MG63 (cell line): Measurements from ENCODE around the gene ORC3. TPM values are rescaled to one million over a fixed set of nuclear protein-coding genes. Genes with fewer than 3 reads are reported as not detected.

Source experiments
- DNase-seq: peaks from one replicate; pipeline ENCODE4 v3.0.0-alpha.2; 2020
- H3K27me3 ChIP-seq: fragments of 250-450 bp; sonication (Bioruptor Pico); 2 replicates; pipeline ENCODE4 v1.5.1; 2020; ENCODE audit warnings: mild to moderate bottlenecking, moderate library complexity
- H3K36me3 ChIP-seq: fragments of 250-450 bp; sonication (Bioruptor Pico); 2 replicates; pipeline ENCODE4 v1.5.1; 2020; ENCODE audit warnings: mild to moderate bottlenecking, moderate library complexity
- H3K4me3 ChIP-seq: fragments of 250-450 bp; sonication (Bioruptor Pico); 2 replicates; pipeline ENCODE4 v1.5.1; 2020; ENCODE audit warnings: mild to moderate bottlenecking, moderate library complexity
- H3K9me3 ChIP-seq: fragments of 250-450 bp; sonication (Bioruptor Pico); 2 replicates; pipeline ENCODE4 v1.5.1; 2020; ENCODE audit warnings: mild to moderate bottlenecking, moderate library complexity
- total RNA-seq: library from RNA; depleted of rRNA; stranded (reverse); fragments of >200 nt; shearing (Covaris generic); gene quantifications from 2 replicates; pipeline ENCODE4 v1.2.3, GENCODE V29; 2014; ENCODE audit warnings: low replicate concordance

Gene ORC3
- total RNA-seq, 1 experiment from 2014 or later: 35.4 TPM

- DNase-seq: no peak
- H3K4me3 ChIP-seq: no peak overlapping the region
- peaks cover 15% of the 10 kb centered on the region for H3K36me3 ChIP-seq
- H3K9me3 ChIP-seq: no peaks in the 10 kb centered on the region
- H3K27me3 ChIP-seq: no peaks in the 10 kb centered on the region
Observed at GRCh38 chr6:87639373-87639772, 49.4 kb downstream of the ORC3 start.

- Histone ChIP-seq H3K27me3 (no peaks in the 10 kb centered on the region), H3K36me3 (peaks cover 15% of the 10 kb centered on the region), H3K9me3 (no peaks in the 10 kb centered on the region), H3K4me3 (no peak overlapping the region)
- no peak for DNase-seq
Observed at GRCh38 chr6:87641065-87641692, 51.2 kb downstream of the ORC3 start.

GRCh38 chr6:87645080-87645479 is 55.1 kb downstream of the ORC3 start:
- H3K4me3 ChIP-seq: no peak overlapping the region
- H3K27me3 ChIP-seq: no peaks in the 10 kb centered on the region
- peaks cover 3% of the 10 kb centered on the region; the same call in 1 of the 2 replicates for H3K36me3 ChIP-seq
- no peak for DNase-seq
- H3K9me3 ChIP-seq: no peaks in the 10 kb centered on the region

GRCh38 chr6:87653074-87653962 is 63.4 kb downstream of the ORC3 start:
- DNase-seq: no peak
- H3K9me3 ChIP-seq: no peaks in the 10 kb centered on the region
- no peaks in the 10 kb centered on the region for H3K27me3 ChIP-seq
- no peak overlapping the region for H3K4me3 ChIP-seq
- H3K36me3 ChIP-seq: peaks cover 19% of the 10 kb centered on the region

GRCh38 chr6:87654122-87654521 is 64.2 kb downstream of the ORC3 start:
- Histone ChIP-seq H3K27me3 (no peaks in the 10 kb centered on the region), H3K36me3 (peaks cover 23% of the 10 kb centered on the region), H3K4me3 (no peak overlapping the region), H3K9me3 (no peaks in the 10 kb centered on the region)
- no peak for DNase-seq

- peaks cover 27% of the 10 kb centered on the region for H3K36me3 ChIP-seq
- H3K27me3 ChIP-seq: no peaks in the 10 kb centered on the region
- H3K9me3 ChIP-seq: no peaks in the 10 kb centered on the region
- H3K4me3 ChIP-seq: no peak overlapping the region
- no peak for DNase-seq
Observed at GRCh38 chr6:87654875-87655454, 65.0 kb downstream of the ORC3 start.

- H3K27me3 ChIP-seq: no peaks in the 10 kb centered on the region
- H3K4me3 ChIP-seq: no peak overlapping the region
- DNase-seq: no peak
- H3K36me3 ChIP-seq: peaks cover 27% of the 10 kb centered on the region
- H3K9me3 ChIP-seq: no peaks in the 10 kb centered on the region
Observed at GRCh38 chr6:87655824-87656223, 65.9 kb downstream of the ORC3 start.

GRCh38 chr6:87656857-87657256 is 66.9 kb downstream of the ORC3 start:
- Histone ChIP-seq H3K4me3 (no peak overlapping the region), H3K36me3 (peaks cover 29% of the 10 kb centered on the region), H3K9me3 (no peaks in the 10 kb centered on the region), H3K27me3 (no peaks in the 10 kb centered on the region)
- no peak for DNase-seq

GRCh38 chr6:87658516-87658915 is 68.6 kb downstream of the ORC3 start:
- H3K36me3 ChIP-seq: peaks cover 37% of the 10 kb centered on the region
- H3K27me3 ChIP-seq: no peaks in the 10 kb centered on the region
- no peak overlapping the region for H3K4me3 ChIP-seq
- no peaks in the 10 kb centered on the region for H3K9me3 ChIP-seq
- no peak for DNase-seq

GRCh38 chr6:87660226-87660911 is 70.4 kb downstream of the ORC3 start:
- peaks cover 40% of the 10 kb centered on the region for H3K36me3 ChIP-seq
- no peak overlapping the region for H3K4me3 ChIP-seq
- peak; percentile 84 for DNase-seq
- H3K27me3 ChIP-seq: no peaks in the 10 kb centered on the region
- no peaks in the 10 kb centered on the region for H3K9me3 ChIP-seq

GRCh38 chr6:87661016-87661415 is 71.1 kb downstream of the ORC3 start:
- no peaks in the 10 kb centered on the region for H3K27me3 ChIP-seq
- no peaks in the 10 kb centered on the region for H3K9me3 ChIP-seq
- H3K4me3 ChIP-seq: no peak overlapping the region
- peaks cover 42% of the 10 kb centered on the region for H3K36me3 ChIP-seq
- DNase-seq: no peak

- H3K4me3 ChIP-seq: no peak overlapping the region
- peaks cover 42% of the 10 kb centered on the region for H3K36me3 ChIP-seq
- H3K27me3 ChIP-seq: no peaks in the 10 kb centered on the region
- peak; percentile 7 for DNase-seq
- no peaks in the 10 kb centered on the region for H3K9me3 ChIP-seq
Observed at GRCh38 chr6:87661503-87661902, 71.6 kb downstream of the ORC3 start.

GRCh38 chr6:87663434-87663833 is 73.5 kb downstream of the ORC3 start:
- Histone ChIP-seq H3K4me3 (no peak overlapping the region), H3K9me3 (no peaks in the 10 kb centered on the region), H3K36me3 (peaks cover 41% of the 10 kb centered on the region), H3K27me3 (no peaks in the 10 kb centered on the region)
- DNase-seq: no peak

- Histone ChIP-seq H3K36me3 (peaks cover 46% of the 10 kb centered on the region), H3K4me3 (no peak overlapping the region), H3K27me3 (no peaks in the 10 kb centered on the region), H3K9me3 (no peaks in the 10 kb centered on the region)
- DNase-seq: no peak
Observed at GRCh38 chr6:87664921-87665485, 75.1 kb downstream of the ORC3 start.

GRCh38 chr6:87667032-87667431 is 77.1 kb downstream of the ORC3 start:
- no peaks in the 10 kb centered on the region for H3K27me3 ChIP-seq
- DNase-seq: no peak
- peaks cover 59% of the 10 kb centered on the region for H3K36me3 ChIP-seq
- no peaks in the 10 kb centered on the region for H3K9me3 ChIP-seq
- H3K4me3 ChIP-seq: no peak overlapping the region

GRCh38 chr6:87668013-87668412 is 78.1 kb downstream of the ORC3 start:
- H3K27me3 ChIP-seq: no peaks in the 10 kb centered on the region
- H3K4me3 ChIP-seq: no peak overlapping the region
- H3K36me3 ChIP-seq: peaks cover 61% of the 10 kb centered on the region
- H3K9me3 ChIP-seq: no peaks in the 10 kb centered on the region
- no peak for DNase-seq

- Histone ChIP-seq H3K4me3 (no peak overlapping the region), H3K27me3 (no peaks in the 10 kb centered on the region), H3K9me3 (no peaks in the 10 kb centered on the region), H3K36me3 (peaks cover 60% of the 10 kb centered on the region)
- no peak for DNase-seq
Observed at GRCh38 chr6:87669051-87669450, 79.1 kb downstream of the ORC3 start.
